SK-N-MC (cell line): ENCODE results near the gene MEAF6.

Experiments
- DNase-seq: peaks from one replicate; pipeline ENCODE4 v3.0.0-alpha.2; 2011; ENCODE audit warnings: low read depth, low spot score
- H3K27ac ChIP-seq: fragments of 200-600 bp; sonication (generic); 2 replicates; pipeline ENCODE4 v1.5.1; 2016; ENCODE audit warnings: mixed run types
- H3K36me3 ChIP-seq: fragments of 200-600 bp; sonication (generic); 2 replicates; pipeline ENCODE4 v1.6.1; 2017; ENCODE audit warnings: antibody characterized with exemption, low read length, mixed read lengths; ENCODE audit not compliant: insufficient read depth
- H3K4me3 ChIP-seq: fragments of 200-600 bp; sonication (generic); 2 replicates; pipeline ENCODE4 v1.5.1; 2016
- H3K9ac ChIP-seq: fragments of 200-600 bp; sonication (generic); 2 replicates; pipeline ENCODE4 v1.8.0; 2017; ENCODE audit warnings: mixed run types, mixed read lengths; ENCODE audit not compliant: insufficient read length
- H3K9me3 ChIP-seq: fragments of 200-600 bp; sonication (generic); 2 replicates; pipeline ENCODE4 v1.6.1; 2017; ENCODE audit warnings: low read depth, mild to moderate bottlenecking, antibody characterized with exemption, low read length, moderate library complexity, mixed read lengths
- EZH2 ChIP-seq: fragments of 200-600 bp; sonication (generic); IDR thresholded peaks from one replicate; pipeline ENCODE4 v1.6.1; 2017; ENCODE audit warnings: antibody characterized with exemption
- FOXP2 ChIP-seq: optimal IDR thresholded peaks from 2 replicates; pipeline ENCODE3; 2011; ENCODE audit warnings: mild to moderate bottlenecking, moderate library complexity; ENCODE audit not compliant: insufficient read depth; ENCODE audit errors: extremely low read length, control extremely low read depth
- POLR2AphosphoS5 ChIP-seq: IDR thresholded peaks from 2 replicates; pipeline ENCODE4 v1.6.1; 2012; ENCODE audit warnings: mild to moderate bottlenecking, low read depth, low read length, borderline replicate concordance

Gene MEAF6

DNA sequence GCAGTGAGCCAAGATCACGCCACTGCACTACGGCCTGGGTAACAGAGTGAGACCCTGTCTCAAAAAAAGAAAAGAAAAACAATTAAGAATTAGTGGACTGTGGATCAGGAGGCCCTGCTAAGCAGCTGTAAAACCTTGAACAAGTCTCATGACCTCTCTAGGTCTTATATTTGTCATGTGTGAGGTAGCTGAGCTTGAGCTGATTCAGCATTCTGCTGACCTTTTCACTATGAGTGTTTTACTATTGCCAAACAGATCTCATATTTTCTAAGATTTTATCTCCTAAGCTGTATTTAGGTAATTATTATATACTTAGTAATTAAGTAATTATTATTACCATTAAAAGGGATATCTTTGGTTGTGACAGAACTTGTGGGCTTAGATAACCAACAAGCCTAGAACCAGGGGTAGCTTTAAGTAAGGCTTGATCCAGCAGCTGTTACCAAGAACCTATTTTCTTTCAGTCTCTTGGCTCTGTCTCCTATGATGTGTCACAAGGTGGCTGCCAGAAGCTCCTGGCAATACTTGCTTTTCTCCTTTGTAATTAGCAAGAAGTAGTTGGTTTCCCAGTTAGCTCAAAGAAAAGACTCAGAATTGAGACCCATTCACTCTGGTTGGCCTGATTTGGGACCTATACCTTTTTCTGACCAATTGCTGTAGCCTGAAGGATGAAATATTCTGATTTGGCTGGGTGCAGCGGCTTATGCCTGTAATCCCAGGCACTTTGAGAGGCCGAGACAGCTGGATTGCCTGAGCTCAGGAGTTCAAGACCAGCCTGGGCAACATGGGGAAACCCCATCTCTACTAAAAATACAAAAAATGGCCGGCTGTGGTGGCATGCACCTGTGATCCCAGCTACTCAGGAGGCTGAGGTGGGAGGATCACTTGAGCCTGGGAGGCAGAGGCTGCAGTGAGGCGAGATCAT lies 48.7 kb downstream of the MEAF6 start:
- H3K27ac ChIP-seq, result no peak overlapping the region
- H3K9ac ChIP-seq, result no peak overlapping the region
- DNase-seq, result no peak
- no peaks in the 10 kb centered on the region for H3K36me3 ChIP-seq
- H3K4me3 ChIP-seq, result no peak overlapping the region
- no peaks in the 10 kb centered on the region for H3K9me3 ChIP-seq
- TF ChIP-seq EZH2 (no peak), POLR2AphosphoS5 (no peak), FOXP2 (no peak)

DNA sequence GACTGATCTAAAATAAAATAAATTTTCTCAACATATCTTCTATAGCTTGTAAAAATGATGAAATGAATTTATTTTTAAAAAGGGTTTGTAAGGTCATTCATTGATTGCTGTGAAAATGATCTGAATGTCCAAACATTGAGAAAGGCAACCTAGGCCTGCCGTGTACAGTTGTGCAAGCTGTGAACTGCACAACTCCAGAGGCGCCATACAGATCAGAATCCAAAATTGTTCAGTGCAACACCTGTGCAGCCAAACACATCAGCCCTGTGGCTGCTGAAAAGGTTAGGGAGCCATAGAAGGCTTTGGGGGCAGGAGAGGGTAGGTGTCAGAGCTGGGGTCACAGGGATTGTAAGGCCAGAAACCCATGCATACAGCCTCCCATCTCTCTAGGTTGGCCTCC lies 50.1 kb downstream of the MEAF6 start:
- no peaks in the 10 kb centered on the region for H3K36me3 ChIP-seq
- no peak overlapping the region for H3K4me3 ChIP-seq
- no peak for DNase-seq
- H3K27ac ChIP-seq, result no peak overlapping the region
- no peak for TF ChIP-seq FOXP2
- TF ChIP-seq EZH2, result no peak
- no peak for TF ChIP-seq POLR2AphosphoS5
- no peaks in the 10 kb centered on the region for H3K9me3 ChIP-seq
- no peak overlapping the region for H3K9ac ChIP-seq

DNA sequence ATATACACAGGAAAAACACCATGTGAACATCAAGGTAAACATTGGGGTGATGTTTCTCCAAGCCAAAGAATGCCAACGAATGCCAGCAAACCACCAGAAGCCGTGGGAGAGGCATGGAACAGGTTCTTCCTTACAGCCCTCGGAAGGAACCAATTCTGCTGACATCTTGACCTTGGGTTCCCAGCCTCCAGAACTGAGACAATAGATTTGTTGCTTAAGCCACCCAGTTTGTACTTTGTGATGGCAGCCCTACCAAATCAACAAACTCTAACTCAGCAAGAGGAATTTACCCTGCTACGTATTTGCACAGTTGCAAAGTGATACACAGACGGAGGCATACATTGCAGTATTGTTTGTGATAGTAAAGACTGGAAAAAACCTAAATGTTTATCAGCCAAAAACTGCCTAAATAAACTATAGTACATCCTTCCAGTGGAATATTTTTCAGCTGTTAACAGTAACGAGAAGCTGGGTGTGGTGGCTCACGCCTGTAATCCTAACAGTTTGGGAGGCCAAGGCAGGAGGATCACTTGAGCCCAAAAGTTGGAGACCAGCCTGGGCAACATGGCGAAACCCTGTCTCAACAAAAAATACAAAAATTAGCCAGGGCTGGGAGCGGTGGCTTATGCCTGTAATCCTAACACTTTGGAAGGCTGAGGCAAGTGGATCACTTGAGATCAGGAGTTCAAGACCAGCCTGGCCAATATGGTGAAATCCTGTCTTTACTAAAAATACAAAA lies 52.7 kb downstream of the MEAF6 start:
- Histone ChIP-seq H3K27ac (no peak overlapping the region), H3K9me3 (no peaks in the 10 kb centered on the region), H3K9ac (no peak overlapping the region), H3K36me3 (no peaks in the 10 kb centered on the region), H3K4me3 (no peak overlapping the region)
- DNase-seq, result no peak
- no peak for TF ChIP-seq EZH2
- TF ChIP-seq POLR2AphosphoS5, result no peak
- TF ChIP-seq FOXP2, result no peak

DNA sequence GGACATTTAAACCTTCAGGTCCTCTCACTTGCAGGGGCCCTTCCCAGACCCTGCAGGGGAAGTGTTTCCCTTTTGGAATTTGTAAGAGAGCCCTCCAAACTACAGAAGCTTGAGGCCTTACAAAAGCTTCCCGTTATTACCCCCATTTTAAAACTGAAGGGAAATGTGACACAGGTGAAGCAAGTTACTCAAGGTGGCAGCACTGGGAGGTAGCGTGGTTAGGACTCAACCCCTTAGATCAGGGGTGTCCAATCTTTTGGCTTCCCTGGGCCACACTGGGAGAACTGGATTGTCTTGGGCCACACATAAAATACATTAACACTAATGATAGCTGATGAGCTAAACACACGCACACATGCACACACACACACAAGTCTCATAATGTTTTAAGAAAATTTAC lies 56.0 kb downstream of the MEAF6 start:
- no peak for TF ChIP-seq EZH2
- TF ChIP-seq POLR2AphosphoS5, result no peak
- TF ChIP-seq FOXP2, result no peak
- no peak overlapping the region for H3K9ac ChIP-seq
- H3K27ac ChIP-seq, result no peak overlapping the region
- H3K36me3 ChIP-seq, result no peaks in the 10 kb centered on the region
- H3K9me3 ChIP-seq, result no peaks in the 10 kb centered on the region
- no peak for DNase-seq
- H3K4me3 ChIP-seq, result no peak overlapping the region

DNA sequence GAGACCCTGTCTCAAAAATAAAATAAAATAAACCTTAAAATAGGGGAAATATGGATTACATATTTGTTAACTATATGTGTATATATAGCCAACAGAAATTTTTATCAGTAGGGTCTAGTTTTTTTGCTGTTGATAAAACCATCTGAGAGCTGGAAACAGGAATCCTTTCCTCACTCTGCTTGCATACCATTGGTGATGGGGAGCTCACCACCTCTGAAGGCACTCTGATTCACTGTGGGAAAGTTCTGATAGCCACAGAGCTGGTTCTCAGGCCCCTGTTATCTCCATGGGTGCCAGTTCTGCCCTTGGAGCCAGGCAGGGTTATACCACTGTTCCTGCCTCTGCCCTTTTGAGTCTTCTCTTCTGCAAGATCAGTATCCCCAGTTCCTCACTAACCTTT lies 58.0 kb downstream of the MEAF6 start:
- Histone ChIP-seq H3K9ac (no peak overlapping the region), H3K4me3 (no peak overlapping the region), H3K9me3 (no peaks in the 10 kb centered on the region), H3K36me3 (no peaks in the 10 kb centered on the region), H3K27ac (no peak overlapping the region)
- no peak for DNase-seq
- TF ChIP-seq POLR2AphosphoS5, result no peak
- TF ChIP-seq FOXP2, result no peak
- no peak for TF ChIP-seq EZH2

DNA sequence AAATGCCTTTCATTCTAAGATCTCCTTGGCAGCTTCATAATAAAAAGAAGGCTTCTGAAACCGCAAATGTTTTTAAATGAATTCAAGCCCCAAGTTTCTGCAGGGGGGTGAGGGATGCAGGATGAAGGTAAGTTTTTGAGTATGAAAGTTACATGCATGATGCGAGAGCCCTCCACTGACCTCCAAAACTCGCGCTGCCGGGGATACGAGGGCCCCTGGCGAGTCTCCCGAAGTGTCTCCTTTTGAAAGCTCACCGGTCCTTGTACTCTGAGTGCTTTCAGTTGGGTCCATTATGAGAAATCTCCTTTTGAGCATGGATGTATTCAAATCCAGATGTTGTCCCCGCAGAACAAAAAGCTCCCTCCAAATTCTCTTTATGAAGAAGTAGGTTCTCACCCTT lies 59.0 kb downstream of the MEAF6 start:
- TF ChIP-seq EZH2 (no peak), POLR2AphosphoS5 (no peak), FOXP2 (no peak)
- H3K9ac ChIP-seq, result no peak overlapping the region
- H3K27ac ChIP-seq, result no peak overlapping the region
- DNase-seq, result no peak
- no peaks in the 10 kb centered on the region for H3K9me3 ChIP-seq
- no peak overlapping the region for H3K4me3 ChIP-seq
- no peaks in the 10 kb centered on the region for H3K36me3 ChIP-seq

DNA sequence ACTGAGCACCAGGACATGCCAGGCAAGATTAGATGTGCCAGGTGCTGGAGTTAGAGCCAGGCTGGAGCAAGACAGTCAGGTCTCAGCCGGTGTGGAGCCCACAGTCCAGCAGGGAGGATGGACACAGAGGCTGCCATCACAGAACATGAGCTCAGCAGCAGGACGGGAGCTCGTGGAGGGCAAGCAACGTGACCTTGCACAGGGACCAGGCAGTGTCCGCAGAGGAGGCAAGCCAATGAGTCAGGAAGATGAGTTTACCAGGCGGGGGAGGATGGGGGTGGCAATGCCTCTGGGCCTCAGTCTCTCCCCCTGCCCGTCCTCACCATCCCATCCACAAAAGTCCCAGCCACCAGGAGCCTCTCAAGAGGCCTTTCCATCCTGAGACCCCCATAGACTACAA lies 60.9 kb downstream of the MEAF6 start:
- Histone ChIP-seq H3K36me3 (no peaks in the 10 kb centered on the region), H3K9me3 (no peaks in the 10 kb centered on the region), H3K27ac (no peak overlapping the region), H3K9ac (no peak overlapping the region), H3K4me3 (no peak overlapping the region)
- no peak for DNase-seq
- TF ChIP-seq POLR2AphosphoS5, result no peak
- TF ChIP-seq FOXP2, result no peak
- no peak for TF ChIP-seq EZH2

DNA sequence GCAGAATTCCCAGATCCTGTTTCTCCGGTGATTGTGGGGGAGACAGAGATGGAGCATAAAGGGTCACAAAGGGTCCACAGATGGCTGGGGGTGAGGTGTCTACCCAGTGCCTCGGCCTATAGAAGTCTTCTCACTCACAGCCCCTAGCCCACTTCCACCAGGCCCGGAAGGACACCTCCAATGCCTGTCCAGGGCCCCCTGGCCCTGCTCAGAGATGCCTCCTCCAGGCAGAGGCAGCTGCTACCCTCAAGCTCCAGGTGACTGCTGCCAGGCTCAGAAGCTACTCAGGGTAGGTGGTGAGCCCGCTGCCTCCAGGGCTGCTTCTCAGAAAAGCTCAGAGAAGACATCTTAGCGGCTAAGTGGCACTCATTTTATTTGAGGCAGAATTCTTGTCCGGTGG lies 62.1 kb downstream of the MEAF6 start:
- no peaks in the 10 kb centered on the region for H3K9me3 ChIP-seq
- H3K9ac ChIP-seq, result no peak overlapping the region
- no peak overlapping the region for H3K27ac ChIP-seq
- TF ChIP-seq FOXP2, result no peak
- TF ChIP-seq EZH2, result no peak
- TF ChIP-seq POLR2AphosphoS5, result no peak
- H3K4me3 ChIP-seq, result no peak overlapping the region
- H3K36me3 ChIP-seq, result no peaks in the 10 kb centered on the region
- DNase-seq, result no peak
